ENCODE measurements around the gene MINDY1.

Gene MINDY1

DNA sequence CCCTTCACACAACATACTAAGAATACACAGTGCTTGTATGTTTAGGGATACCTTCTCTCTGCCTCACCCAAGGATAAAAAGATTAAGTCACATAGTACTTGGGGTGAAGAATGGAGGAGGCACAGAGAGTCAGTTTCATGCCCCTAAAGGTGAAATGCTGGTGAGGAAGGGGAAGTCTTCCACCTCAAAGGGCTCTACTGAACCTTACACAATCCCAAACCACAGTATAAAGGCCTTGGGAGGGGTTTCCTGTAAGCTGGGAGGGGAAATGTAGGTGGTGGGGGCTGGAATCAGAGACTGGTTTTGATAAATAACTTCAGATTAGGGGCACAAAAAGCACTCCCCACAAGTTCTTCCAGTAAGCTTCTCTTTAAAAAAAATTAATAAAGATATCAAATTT is 3.5 kb downstream of the MINDY1 start:
- ATAC-seq: no peak
- TF ChIP-seq TCF4 (CRISPR knock-in tag; IDR thresholded peaks at IDR 0.05; ENCODE audit: borderline replicate concordance): no peak
- TF ChIP-seq GLIS3 (CRISPR knock-in tag; IDR thresholded peaks at IDR 0.05): no peak
- TF ChIP-seq, protein P1, sequence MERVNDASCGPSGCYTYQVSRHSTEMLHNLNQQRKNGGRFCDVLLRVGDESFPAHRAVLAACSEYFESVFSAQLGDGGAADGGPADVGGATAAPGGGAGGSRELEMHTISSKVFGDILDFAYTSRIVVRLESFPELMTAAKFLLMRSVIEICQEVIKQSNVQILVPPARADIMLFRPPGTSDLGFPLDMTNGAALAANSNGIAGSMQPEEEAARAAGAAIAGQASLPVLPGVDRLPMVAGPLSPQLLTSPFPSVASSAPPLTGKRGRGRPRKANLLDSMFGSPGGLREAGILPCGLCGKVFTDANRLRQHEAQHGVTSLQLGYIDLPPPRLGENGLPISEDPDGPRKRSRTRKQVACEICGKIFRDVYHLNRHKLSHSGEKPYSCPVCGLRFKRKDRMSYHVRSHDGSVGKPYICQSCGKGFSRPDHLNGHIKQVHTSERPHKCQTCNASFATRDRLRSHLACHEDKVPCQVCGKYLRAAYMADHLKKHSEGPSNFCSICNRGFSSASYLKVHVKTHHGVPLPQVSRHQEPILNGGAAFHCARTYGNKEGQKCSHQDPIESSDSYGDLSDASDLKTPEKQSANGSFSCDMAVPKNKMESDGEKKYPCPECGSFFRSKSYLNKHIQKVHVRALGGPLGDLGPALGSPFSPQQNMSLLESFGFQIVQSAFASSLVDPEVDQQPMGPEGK (CRISPR knock-in tag; IDR thresholded peaks at IDR 0.05; ENCODE audit: borderline replicate concordance): no peak
- TF ChIP-seq ZFP30 (CRISPR knock-in tag; IDR thresholded peaks at IDR 0.05): no peak
- TF ChIP-seq ZC3H10 (CRISPR knock-in tag; IDR thresholded peaks at IDR 0.05): no peak
- no peak for TF ChIP-seq ISL1 (CRISPR knock-in tag; IDR thresholded peaks at IDR 0.05)
- no peak for TF ChIP-seq TOX (CRISPR knock-in tag; IDR thresholded peaks at IDR 0.05; ENCODE audit: borderline replicate concordance)
- TF ChIP-seq ZNF8 (CRISPR knock-in tag; IDR thresholded peaks at IDR 0.05): no peak
- TF ChIP-seq CSDC2 (CRISPR knock-in tag; IDR thresholded peaks at IDR 0.05): no peak
- TF ChIP-seq, protein P2, sequence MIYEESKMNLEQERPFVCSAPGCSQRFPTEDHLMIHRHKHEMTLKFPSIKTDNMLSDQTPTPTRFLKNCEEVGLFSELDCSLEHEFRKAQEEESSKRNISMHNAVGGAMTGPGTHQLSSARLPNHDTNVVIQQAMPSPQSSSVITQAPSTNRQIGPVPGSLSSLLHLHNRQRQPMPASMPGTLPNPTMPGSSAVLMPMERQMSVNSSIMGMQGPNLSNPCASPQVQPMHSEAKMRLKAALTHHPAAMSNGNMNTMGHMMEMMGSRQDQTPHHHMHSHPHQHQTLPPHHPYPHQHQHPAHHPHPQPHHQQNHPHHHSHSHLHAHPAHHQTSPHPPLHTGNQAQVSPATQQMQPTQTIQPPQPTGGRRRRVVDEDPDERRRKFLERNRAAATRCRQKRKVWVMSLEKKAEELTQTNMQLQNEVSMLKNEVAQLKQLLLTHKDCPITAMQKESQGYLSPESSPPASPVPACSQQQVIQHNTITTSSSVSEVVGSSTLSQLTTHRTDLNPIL (CRISPR knock-in tag; IDR thresholded peaks at IDR 0.05; ENCODE audit: low read depth): no peak
- no peak for TF ChIP-seq OSR1 (CRISPR knock-in tag; IDR thresholded peaks at IDR 0.05)
- no peak for TF ChIP-seq PPARA (CRISPR knock-in tag; IDR thresholded peaks at IDR 0.05; ENCODE audit: borderline replicate concordance)
- TF ChIP-seq ESRRG (CRISPR knock-in tag; IDR thresholded peaks at IDR 0.05): no peak
- TF ChIP-seq SNAI2 (CRISPR knock-in tag; IDR thresholded peaks at IDR 0.05): no peak
- TF ChIP-seq, protein P3, sequence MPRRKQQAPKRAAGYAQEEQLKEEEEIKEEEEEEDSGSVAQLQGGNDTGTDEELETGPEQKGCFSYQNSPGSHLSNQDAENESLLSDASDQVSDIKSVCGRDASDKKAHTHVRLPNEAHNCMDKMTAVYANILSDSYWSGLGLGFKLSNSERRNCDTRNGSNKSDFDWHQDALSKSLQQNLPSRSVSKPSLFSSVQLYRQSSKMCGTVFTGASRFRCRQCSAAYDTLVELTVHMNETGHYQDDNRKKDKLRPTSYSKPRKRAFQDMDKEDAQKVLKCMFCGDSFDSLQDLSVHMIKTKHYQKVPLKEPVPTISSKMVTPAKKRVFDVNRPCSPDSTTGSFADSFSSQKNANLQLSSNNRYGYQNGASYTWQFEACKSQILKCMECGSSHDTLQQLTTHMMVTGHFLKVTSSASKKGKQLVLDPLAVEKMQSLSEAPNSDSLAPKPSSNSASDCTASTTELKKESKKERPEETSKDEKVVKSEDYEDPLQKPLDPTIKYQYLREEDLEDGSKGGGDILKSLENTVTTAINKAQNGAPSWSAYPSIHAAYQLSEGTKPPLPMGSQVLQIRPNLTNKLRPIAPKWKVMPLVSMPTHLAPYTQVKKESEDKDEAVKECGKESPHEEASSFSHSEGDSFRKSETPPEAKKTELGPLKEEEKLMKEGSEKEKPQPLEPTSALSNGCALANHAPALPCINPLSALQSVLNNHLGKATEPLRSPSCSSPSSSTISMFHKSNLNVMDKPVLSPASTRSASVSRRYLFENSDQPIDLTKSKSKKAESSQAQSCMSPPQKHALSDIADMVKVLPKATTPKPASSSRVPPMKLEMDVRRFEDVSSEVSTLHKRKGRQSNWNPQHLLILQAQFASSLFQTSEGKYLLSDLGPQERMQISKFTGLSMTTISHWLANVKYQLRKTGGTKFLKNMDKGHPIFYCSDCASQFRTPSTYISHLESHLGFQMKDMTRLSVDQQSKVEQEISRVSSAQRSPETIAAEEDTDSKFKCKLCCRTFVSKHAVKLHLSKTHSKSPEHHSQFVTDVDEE (CRISPR knock-in tag; IDR thresholded peaks at IDR 0.05): no peak
- no peak for TF ChIP-seq BACH2 (CRISPR knock-in tag; IDR thresholded peaks at IDR 0.05; ENCODE audit: borderline replicate concordance)
- TF ChIP-seq ZNF70 (CRISPR knock-in tag; IDR thresholded peaks at IDR 0.05): no peak

GRCh38 chr1:151002611-151003010 is 4.1 kb downstream of the MINDY1 start:
- no peak for TF ChIP-seq ZNF8 (CRISPR knock-in tag; IDR thresholded peaks at IDR 0.05)
- no peak for TF ChIP-seq CSRNP3 (CRISPR knock-in tag; IDR thresholded peaks at IDR 0.05)
- TF ChIP-seq ZC3H10 (CRISPR knock-in tag; IDR thresholded peaks at IDR 0.05): no peak
- TF ChIP-seq, protein P2 (CRISPR knock-in tag; IDR thresholded peaks at IDR 0.05; ENCODE audit: low read depth): no peak
- TF ChIP-seq ZFP3 (CRISPR knock-in tag; IDR thresholded peaks at IDR 0.05): no peak
- no peak for ATAC-seq

DNA sequence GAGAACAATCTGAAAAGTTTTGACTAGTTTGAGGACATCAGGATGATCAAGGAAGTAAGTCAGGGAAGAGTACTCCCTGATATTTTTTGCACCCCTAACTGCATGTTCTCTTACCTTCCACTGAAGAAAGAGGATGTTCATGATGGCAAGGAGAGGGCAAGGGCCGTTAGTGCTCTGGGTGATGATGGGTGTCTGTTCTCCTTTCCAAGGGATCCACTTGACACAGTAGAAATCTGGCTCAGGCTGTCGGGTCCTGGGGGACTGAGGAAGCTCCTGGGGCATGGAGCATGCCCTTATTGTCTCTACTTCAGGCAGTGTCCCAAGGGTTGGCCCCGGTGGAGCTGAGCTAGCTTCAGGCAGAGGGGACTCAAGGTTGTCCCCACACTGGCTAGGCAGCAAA is 4.7 kb downstream of the MINDY1 start:
- TF ChIP-seq TOX (CRISPR knock-in tag; IDR thresholded peaks at IDR 0.05; ENCODE audit: borderline replicate concordance) (no peak), ZFP30 (CRISPR knock-in tag; IDR thresholded peaks at IDR 0.05) (no peak), GLIS3 (CRISPR knock-in tag; IDR thresholded peaks at IDR 0.05) (no peak)
- TF ChIP-seq, protein P4, sequence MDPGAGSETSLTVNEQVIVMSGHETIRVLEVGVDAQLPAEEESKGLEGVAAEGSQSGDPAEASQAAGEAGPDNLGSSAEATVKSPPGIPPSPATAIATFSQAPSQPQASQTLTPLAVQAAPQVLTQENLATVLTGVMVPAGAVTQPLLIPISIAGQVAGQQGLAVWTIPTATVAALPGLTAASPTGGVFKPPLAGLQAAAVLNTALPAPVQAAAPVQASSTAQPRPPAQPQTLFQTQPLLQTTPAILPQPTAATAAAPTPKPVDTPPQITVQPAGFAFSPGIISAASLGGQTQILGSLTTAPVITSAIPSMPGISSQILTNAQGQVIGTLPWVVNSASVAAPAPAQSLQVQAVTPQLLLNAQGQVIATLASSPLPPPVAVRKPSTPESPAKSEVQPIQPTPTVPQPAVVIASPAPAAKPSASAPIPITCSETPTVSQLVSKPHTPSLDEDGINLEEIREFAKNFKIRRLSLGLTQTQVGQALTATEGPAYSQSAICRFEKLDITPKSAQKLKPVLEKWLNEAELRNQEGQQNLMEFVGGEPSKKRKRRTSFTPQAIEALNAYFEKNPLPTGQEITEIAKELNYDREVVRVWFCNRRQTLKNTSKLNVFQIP (CRISPR knock-in tag; IDR thresholded peaks at IDR 0.05; ENCODE audit: borderline replicate concordance, low read depth): no peak
- TF ChIP-seq, protein P1 (CRISPR knock-in tag; IDR thresholded peaks at IDR 0.05; ENCODE audit: borderline replicate concordance): no peak
- ATAC-seq: no peak
